Gastrocnemius medialis (tissue), 4 donors: ENCODE results near the gene SGCD.

Experiments
- POLR2A ChIP-seq, 2 donors: fragments of 450-650 bp; IDR thresholded peaks; one replicate each; pipeline ENCODE4 v1.6.1; 2017; ENCODE audit warnings: antibody characterized with exemption in 2 of 2, mild to moderate bottlenecking in 2 of 2, moderate library complexity in 2 of 2
- TF ChIP-seq, protein P1 (sequence below), 5 experiments: fragments of 450-650 bp in 3 of 5; fragments of 200-600 bp in 2 of 5; sonication (generic) in 2 of 5; IDR thresholded peaks in 4 of 5; conservative IDR thresholded peaks in 1 of 5; 1 replicate in 4 of 5; 2 replicates in 1 of 5; pipeline ENCODE4 v1.5.1; 2016 to 2019; ENCODE audit warnings: antibody characterized with exemption in 5 of 5, mild to moderate bottlenecking in 3 of 5, moderate library complexity in 3 of 5

DNA sequence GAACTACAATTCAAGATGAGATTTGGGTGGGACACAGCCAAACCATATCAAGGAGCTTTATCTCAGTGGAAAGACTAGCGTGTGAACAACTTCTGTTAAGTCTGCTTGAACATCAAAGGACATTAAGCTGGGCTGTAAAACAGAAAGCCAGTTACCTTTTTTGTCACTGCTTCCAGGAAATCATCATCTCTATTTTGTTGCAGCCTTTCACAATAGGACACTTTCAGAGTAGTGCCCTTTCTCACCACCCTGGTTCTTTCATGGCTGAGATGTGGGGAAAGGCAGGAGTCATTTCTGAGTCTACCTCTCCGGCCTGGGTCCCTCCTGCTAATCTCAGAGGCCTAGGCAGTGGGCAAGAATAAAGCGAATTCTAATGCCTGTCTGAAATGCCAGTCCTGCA is 426.9 kb downstream of the SGCD start:
- TF ChIP-seq, protein P1, sequence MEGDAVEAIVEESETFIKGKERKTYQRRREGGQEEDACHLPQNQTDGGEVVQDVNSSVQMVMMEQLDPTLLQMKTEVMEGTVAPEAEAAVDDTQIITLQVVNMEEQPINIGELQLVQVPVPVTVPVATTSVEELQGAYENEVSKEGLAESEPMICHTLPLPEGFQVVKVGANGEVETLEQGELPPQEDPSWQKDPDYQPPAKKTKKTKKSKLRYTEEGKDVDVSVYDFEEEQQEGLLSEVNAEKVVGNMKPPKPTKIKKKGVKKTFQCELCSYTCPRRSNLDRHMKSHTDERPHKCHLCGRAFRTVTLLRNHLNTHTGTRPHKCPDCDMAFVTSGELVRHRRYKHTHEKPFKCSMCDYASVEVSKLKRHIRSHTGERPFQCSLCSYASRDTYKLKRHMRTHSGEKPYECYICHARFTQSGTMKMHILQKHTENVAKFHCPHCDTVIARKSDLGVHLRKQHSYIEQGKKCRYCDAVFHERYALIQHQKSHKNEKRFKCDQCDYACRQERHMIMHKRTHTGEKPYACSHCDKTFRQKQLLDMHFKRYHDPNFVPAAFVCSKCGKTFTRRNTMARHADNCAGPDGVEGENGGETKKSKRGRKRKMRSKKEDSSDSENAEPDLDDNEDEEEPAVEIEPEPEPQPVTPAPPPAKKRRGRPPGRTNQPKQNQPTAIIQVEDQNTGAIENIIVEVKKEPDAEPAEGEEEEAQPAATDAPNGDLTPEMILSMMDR (IDR thresholded peaks at IDR 0.05 in 4 of 5, conservative IDR thresholded peaks at IDR 0.05 in 1 of 5), result no peak
- no peak for TF ChIP-seq POLR2A (IDR thresholded peaks at IDR 0.05)
